Heart left ventricle (tissue), 13 donors: ENCODE data around the gene PSRC1.

ENCODE experiments used
- CTCF ChIP-seq, 12 donors: fragments of 200-600 bp; sonication (generic) in 4 of 12; IDR thresholded peaks; one replicate each; pipeline versions ENCODE4 v1.5.0 to v1.8.0; 2018 to 2022; ENCODE audit warnings: antibody characterized with exemption in 12 of 12, mild to moderate bottlenecking in 5 of 12
- POLR2A ChIP-seq, 2 donors: fragments of 450-650 bp; IDR thresholded peaks; one replicate each; pipeline ENCODE4 v1.6.1; 2017; ENCODE audit warnings: antibody characterized with exemption in 2 of 2, mild to moderate bottlenecking in 2 of 2, moderate library complexity in 2 of 2
- donor health status: ischemic (EF 13 %, LVEDD 7.1; RV severe dilation, severe dysfunction).
- donor health status: DM: no; HTN: yes; CAD: no.
- donor health status: DM: no; HTN: no; CAD: no.
- donor health status: ischemic (EF 25% LVEDD 6.9; RV normal size, moderate dysfunction).
- donor health status: ischemic (EF 25% LVEDD 5.7; RV mildly dilated, moderate dysfunction).
- donor health status: ischemic (EF 35%, LVEDD 5.7; RV mildly dilated, moderate dysfunction).
- donor health status: nonischemic (EF 11% LVEDD 7.7; RV severe dilation, severe dysfunction).
- donor health status: DM: yes; HTN: yes; CAD: no.
- donor health status: PGD.
- donor health status: ischemic (EF 29% LVEDD 5.4; RV normal size, mild dysfunction).
- donor health status: nonischemic (EF 23%, LVEDD 6.1; RV moderate dilation, normal function).

- TF ChIP-seq CTCF (IDR thresholded peaks at IDR 0.05) = no peak
- no peak for TF ChIP-seq POLR2A (IDR thresholded peaks at IDR 0.05)
Measured at GRCh38 chr1:109275706-109276345, 7.1 kb downstream of the PSRC1 start.
